Heart right ventricle (tissue), 16 donors: Measurements from ENCODE around the gene RHOH. TPM values are rescaled to one million over a fixed set of nuclear protein-coding genes. Genes with fewer than 3 reads are reported as not detected.

Experiments
- ATAC-seq, 8 donors: fragments of 200-7000 bp; cut with Tn5 transposase; one replicate each; pipeline ENCODE4 v1.9.1; 2020; ENCODE audit warnings: mild to moderate bottlenecking in 8 of 8, moderate library complexity in 8 of 8, moderate number of reproducible peaks in 1 of 8
- DNase-seq, 2 donors: peaks; one replicate each; pipeline ENCODE4 v3.0.0-alpha.2; 2020
- H3K27ac ChIP-seq, 10 donors: fragments of 200-600 bp; sonication (generic) in 2 of 10; one replicate each; pipeline versions ENCODE4 v1.5.0 to v1.8.0; 2020 to 2022; ENCODE audit warnings: mild to moderate bottlenecking in 3 of 10
- H3K27me3 ChIP-seq, 7 donors: fragments of 200-600 bp; one replicate each; pipeline ENCODE4 v1.8.0; 2021 to 2022; ENCODE audit warnings: mild to moderate bottlenecking in 2 of 7
- H3K36me3 ChIP-seq, 9 donors: fragments of 200-600 bp; sonication (generic) in 1 of 9; one replicate each; pipeline versions ENCODE4 v1.5.0 to v1.8.0; 2020 to 2022; ENCODE audit warnings: mild to moderate bottlenecking in 2 of 9
- H3K4me1 ChIP-seq, 9 donors: fragments of 200-600 bp; sonication (generic) in 1 of 9; one replicate each; pipeline versions ENCODE4 v1.5.0 to v1.8.0; 2020 to 2022; ENCODE audit warnings: mild to moderate bottlenecking in 4 of 9
- H3K4me3 ChIP-seq, 10 donors: fragments of 200-600 bp; sonication (generic) in 2 of 10; one replicate each; pipeline versions ENCODE4 v1.5.0 to v1.8.0; 2020 to 2022; ENCODE audit warnings: mild to moderate bottlenecking in 7 of 10, moderate library complexity in 2 of 10
- H3K9me3 ChIP-seq, 11 donors: fragments of 200-600 bp in 10 of 11; sonication (generic) in 2 of 11; one replicate each; pipeline versions ENCODE4 v1.5.0 to v1.8.0; 2013 to 2022; ENCODE audit warnings: mild to moderate bottlenecking in 2 of 11, control low read depth in 1 of 11, moderate library complexity in 1 of 11
- CTCF ChIP-seq, 9 donors: fragments of 200-600 bp; sonication (generic) in 2 of 9; IDR thresholded peaks; one replicate each; pipeline versions ENCODE4 v1.5.0 to v1.8.0; 2021 to 2022; ENCODE audit warnings: antibody characterized with exemption in 9 of 9, mild to moderate bottlenecking in 5 of 9, moderate library complexity in 1 of 9
- WGBS, 2 donors: extraction: QIAGEN DNeasy Blood & Tissue Kit; methylation state at CpG; one replicate each; pipeline ENCODE4 v1.1.7; 2013; ENCODE audit warnings: inconsistent platforms in 1 of 2; 5-methylcytosine and 5-hydroxymethylcytosine counted together
- intact Hi-C, 10 donors: fragments of 100-400 bp; cut with DNase I; formaldehyde crosslinking; loops; one replicate each; pipeline versions ENCODE4 v1.11.1 to v1.14.2; 2022
- polyA plus RNA-seq, 2 donors: library from polyadenylated mRNA; stranded (reverse); fragments of 200-250 nt; gene quantifications; one replicate each; pipeline ENCODE4 v1.2.3, GENCODE V29; 2013
- total RNA-seq, 10 donors: library from RNA; stranded (reverse); fragmentation: NEBNext Ultra II Directional in 3 of 10; extraction: Animal tissue kit (Norgen Biotek cat#: 25700) in 3 of 10; gene quantifications; one replicate each; pipeline versions ENCODE4 v1.2.1 to v1.2.4, GENCODE V29; 2021 to 2023
- donor health status: Arrhythmogenic right ventricular cardiomyopathy.
- donor health status: ischemic (EF 13 %, LVEDD 7.1; RV severe dilation, severe dysfunction).
- donor health status: healthy with polysubstance abuse.
- donor health status: DM: no; HTN: yes; CAD: no.
- donor health status: DM: no; HTN: no; CAD: no.
- donor health status: ischemic (EF 25% LVEDD 6.9; RV normal size, moderate dysfunction).
- donor health status: ischemic (EF 25% LVEDD 5.7; RV mildly dilated, moderate dysfunction).
- donor health status: healthy.
- donor health status: DM: yes; HTN: yes; CAD: no.
- donor health status: Ischemic cardiomyopathy.
- donor health status: ischemic (EF 35%, LVEDD 5.7; RV mildly dilated, moderate dysfunction).
- donor health status: nonischemic (EF 11% LVEDD 7.7; RV severe dilation, severe dysfunction).
- donor health status: DM: yes; HTN: yes; CAD: no.
- donor health status: PGD.
- donor health status: ischemic (EF 29% LVEDD 5.4; RV normal size, mild dysfunction).
- donor health status: nonischemic (EF 23%, LVEDD 6.1; RV moderate dilation, normal function).

RHOH gene
- total and polyA plus RNA-seq, 12 donors, result 0.11 to 7.2 (median 0.38) TPM; not detected in 2

- intact Hi-C loops, result no loop called here
- Histone ChIP-seq H3K36me3 (no peaks in the 10 kb centered on the region), H3K27ac (peak overlapping the region in 1 of 10 donors; percentile 57), H3K4me3 (no peak overlapping the region), H3K4me1 (peaks cover 0 to 15% (median 0%) of the 10 kb centered on the region in 9 donors), H3K9me3 (no peaks in the 10 kb centered on the region), H3K27me3 (peaks cover 0 to 6% (median 0%) of the 10 kb centered on the region in 7 donors)
- ATAC-seq (no peak), DNase-seq (no peak)
- no peak for TF ChIP-seq CTCF (IDR thresholded peaks at IDR 0.05)
- WGBS, 2 donors, result 90% methylated on average over 5 of the region's 5 CpGs
Measured at GRCh38 chr4:40190465-40190864, 6.4 kb upstream of the RHOH start.

- ATAC-seq (no peak), DNase-seq (no peak)
- TF ChIP-seq CTCF (IDR thresholded peaks at IDR 0.05), result no peak
- intact Hi-C loops, result no loop called here
- H3K4me3 ChIP-seq, result no peak overlapping the region
- H3K27me3 ChIP-seq, result peaks cover 0 to 7% (median 0%) of the 10 kb centered on the region in 7 donors
- 69 to 72% methylated on average over 14 of the region's 14 CpGs for WGBS, 2 donors
- H3K36me3 ChIP-seq, result no peaks in the 10 kb centered on the region
- no peaks in the 10 kb centered on the region for H3K9me3 ChIP-seq
- H3K4me1 ChIP-seq, result peaks cover 0 to 10% (median 0%) of the 10 kb centered on the region in 9 donors
- H3K27ac ChIP-seq, result peak overlapping the region in 1 of 10 donors; percentile 57
Measured at GRCh38 chr4:40190880-40191815, 5.7 kb upstream of the RHOH start.

GRCh38 chr4:40192114-40193015, 4.5 kb upstream of the RHOH start:
- peaks cover 0 to 7% (median 0%) of the 10 kb centered on the region in 7 donors for H3K27me3 ChIP-seq
- peak overlapping the region in 1 of 10 donors; percentile 57 for H3K27ac ChIP-seq
- H3K4me3 ChIP-seq, result no peak overlapping the region
- TF ChIP-seq CTCF (IDR thresholded peaks at IDR 0.05), result no peak
- no peak for DNase-seq
- intact Hi-C loops, result no loop called here
- no peaks in the 10 kb centered on the region for H3K9me3 ChIP-seq
- peaks cover 0 to 10% (median 0%) of the 10 kb centered on the region in 9 donors for H3K4me1 ChIP-seq
- no peaks in the 10 kb centered on the region for H3K36me3 ChIP-seq
- 82 to 87% methylated on average over 8 of the region's 8 CpGs for WGBS, 2 donors
- ATAC-seq, result no peak

- no peak for TF ChIP-seq CTCF (IDR thresholded peaks at IDR 0.05)
- H3K4me1 ChIP-seq, result peaks cover 0 to 10% (median 0%) of the 10 kb centered on the region in 9 donors
- H3K9me3 ChIP-seq, result no peaks in the 10 kb centered on the region
- intact Hi-C loops, result no loop called here
- DNase-seq (no peak), ATAC-seq (no peak)
- no peak overlapping the region for H3K4me3 ChIP-seq
- no peaks in the 10 kb centered on the region for H3K36me3 ChIP-seq
- peaks cover 0 to 7% (median 0%) of the 10 kb centered on the region in 7 donors for H3K27me3 ChIP-seq
- peak overlapping the region in 1 of 10 donors; percentile 57 for H3K27ac ChIP-seq
- WGBS, 2 donors, result 64 to 71% methylated on average over 11 of the region's 11 CpGs
Measured at GRCh38 chr4:40193016-40193571, 3.7 kb upstream of the RHOH start.
